ENCODE measurements around the gene APOBR.

The APOBR gene

DNA sequence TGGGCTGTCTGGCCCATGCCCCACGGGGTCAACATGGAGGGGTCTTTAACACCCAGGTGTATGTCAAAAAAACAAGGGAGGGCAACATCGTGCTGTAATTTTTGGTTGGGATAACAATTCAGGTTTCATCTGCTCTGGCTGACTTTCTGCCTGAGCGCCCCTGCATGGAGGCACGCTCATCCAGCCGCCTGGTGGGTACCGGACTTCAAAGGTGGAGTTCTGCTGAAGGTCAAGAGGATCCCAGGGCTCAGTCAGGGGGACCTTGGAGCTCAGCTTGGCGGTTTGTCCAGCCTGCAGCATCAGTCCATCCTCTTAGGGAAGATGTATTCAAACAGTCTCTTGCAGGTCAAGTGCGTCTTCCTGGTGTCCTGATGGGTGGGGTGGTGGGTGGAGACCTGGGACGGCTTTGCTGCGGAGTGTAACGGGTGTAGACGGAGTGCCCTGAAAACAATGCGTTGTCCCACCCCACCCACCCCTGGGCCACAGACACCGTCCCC lies 53.9 kb downstream of the APOBR start:
- TF ChIP-seq, protein P1, sequence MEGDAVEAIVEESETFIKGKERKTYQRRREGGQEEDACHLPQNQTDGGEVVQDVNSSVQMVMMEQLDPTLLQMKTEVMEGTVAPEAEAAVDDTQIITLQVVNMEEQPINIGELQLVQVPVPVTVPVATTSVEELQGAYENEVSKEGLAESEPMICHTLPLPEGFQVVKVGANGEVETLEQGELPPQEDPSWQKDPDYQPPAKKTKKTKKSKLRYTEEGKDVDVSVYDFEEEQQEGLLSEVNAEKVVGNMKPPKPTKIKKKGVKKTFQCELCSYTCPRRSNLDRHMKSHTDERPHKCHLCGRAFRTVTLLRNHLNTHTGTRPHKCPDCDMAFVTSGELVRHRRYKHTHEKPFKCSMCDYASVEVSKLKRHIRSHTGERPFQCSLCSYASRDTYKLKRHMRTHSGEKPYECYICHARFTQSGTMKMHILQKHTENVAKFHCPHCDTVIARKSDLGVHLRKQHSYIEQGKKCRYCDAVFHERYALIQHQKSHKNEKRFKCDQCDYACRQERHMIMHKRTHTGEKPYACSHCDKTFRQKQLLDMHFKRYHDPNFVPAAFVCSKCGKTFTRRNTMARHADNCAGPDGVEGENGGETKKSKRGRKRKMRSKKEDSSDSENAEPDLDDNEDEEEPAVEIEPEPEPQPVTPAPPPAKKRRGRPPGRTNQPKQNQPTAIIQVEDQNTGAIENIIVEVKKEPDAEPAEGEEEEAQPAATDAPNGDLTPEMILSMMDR (IDR thresholded peaks at IDR 0.05; ENCODE audit: insufficient read depth, low read depth, low read length, missing control alignments), result no peak
- no peak for DNase-seq (ENCODE audit: low read depth)

More for the DNA sequence above, 53.9 kb downstream of the APOBR start:
- H3K4me3 ChIP-seq (ENCODE audit: low read depth, low read length), result no peak overlapping the region
